Measurements from ENCODE around the gene ADGRL1.

- TF ChIP-seq EP300 (IDR thresholded peaks at IDR 0.05; ENCODE audit: borderline replicate concordance in 1 of 2, low read depth in 2 of 2, low read length in 2 of 2) (no peak), CTCF (IDR thresholded peaks at IDR 0.05; ENCODE audit: control extremely low read depth in 1 of 3, insufficient read depth in 1 of 3, low read depth in 1 of 3, low read length in 3 of 3) (no peak), CREB1 (IDR thresholded peaks at IDR 0.05) (no peak), SRF (IDR thresholded peaks at IDR 0.05; ENCODE audit: low read depth, low read length) (no peak), SP2 (IDR thresholded peaks at IDR 0.05; ENCODE audit: low read length) (no peak), USF2 (IDR thresholded peaks at IDR 0.05; ENCODE audit: low read length) (no peak), EZH2 (IDR thresholded peaks at IDR 0.05; ENCODE audit: low read depth, low read length, severe bottlenecking) (no peak), ZNF274 (IDR thresholded peaks at IDR 0.05; ENCODE audit: borderline replicate concordance, extremely low read depth, low read length) (no peak), TAF1 (IDR thresholded peaks at IDR 0.05; ENCODE audit: low read depth, low read length) (no peak), JUND (IDR thresholded peaks at IDR 0.05; ENCODE audit: low read length) (no peak), POLR2A (IDR thresholded peaks at IDR 0.05; ENCODE audit: control extremely low read depth in 1 of 2, low read depth in 2 of 2, low read length in 2 of 2) (no peak), SIX5 (IDR thresholded peaks at IDR 0.05; ENCODE audit: low read depth, low read length) (no peak), CHD1 (IDR thresholded peaks at IDR 0.05; ENCODE audit: low read depth, low read length) (no peak), RNF2 (IDR thresholded peaks at IDR 0.05; ENCODE audit: borderline replicate concordance, low read depth, low read length, missing control alignments, poor library complexity, severe bottlenecking) (no peak)
Measured at GRCh38 chr19:14185158-14185557, 20.8 kb downstream of the ADGRL1 start.
